H9 (cell line): ENCODE measurements around the gene FAM222B. TPM values are rescaled to one million over a fixed set of nuclear protein-coding genes. Genes with fewer than 3 reads are reported as not detected.

Source experiments
- DNase-seq: peaks from one replicate; pipeline ENCODE4 v3.0.0-alpha.2; 2017
- H2AFZ ChIP-seq: one replicate; pipeline ENCODE4 v1.6.1; 2013; ENCODE audit warnings: mild to moderate bottlenecking, low read length, control low read depth, moderate library complexity
- H2AK5ac ChIP-seq: 2 replicates; pipeline ENCODE4 v1.6.1; 2013; ENCODE audit warnings: low read length, control low read depth, mixed read lengths; ENCODE audit not compliant: insufficient read length
- H2BK120ac ChIP-seq: one replicate; pipeline ENCODE4 v1.6.1; 2013; ENCODE audit warnings: low read depth, mild to moderate bottlenecking, low read length, control low read depth, inconsistent platforms; ENCODE audit not compliant: poor library complexity, severe bottlenecking
- H2BK12ac ChIP-seq: 2 replicates; pipeline ENCODE4 v1.6.1; 2013; ENCODE audit warnings: low read length, control low read depth, mixed read lengths, low read depth; ENCODE audit not compliant: insufficient read length
- H2BK15ac ChIP-seq: 2 replicates; pipeline ENCODE4 v1.6.1; 2013; ENCODE audit warnings: low read depth, low read length, control low read depth
- H2BK20ac ChIP-seq: one replicate; pipeline ENCODE4 v1.6.1; 2013; ENCODE audit warnings: low read depth, mild to moderate bottlenecking, low read length, control low read depth, inconsistent platforms; ENCODE audit not compliant: poor library complexity, severe bottlenecking
- H2BK5ac ChIP-seq: 2 replicates; pipeline ENCODE4 v1.6.1; 2013; ENCODE audit warnings: low read length, control low read depth, mixed read lengths; ENCODE audit not compliant: insufficient read length
- H3K14ac ChIP-seq: 2 replicates; pipeline ENCODE4 v1.6.1; 2013; ENCODE audit warnings: low read length, control low read depth; ENCODE audit not compliant: insufficient read depth
- H3K18ac ChIP-seq: 2 replicates; pipeline ENCODE4 v1.6.1; 2013; ENCODE audit warnings: low read depth, mild to moderate bottlenecking, mixed read lengths, low read length, control low read depth; ENCODE audit not compliant: insufficient read length
- H3K23ac ChIP-seq: 2 replicates; pipeline ENCODE4 v1.6.1; 2013; ENCODE audit warnings: low read length, control low read depth, mixed read lengths, low read depth; ENCODE audit not compliant: insufficient read length
- H3K23me2 ChIP-seq: 2 replicates; pipeline ENCODE4 v1.6.1; 2013; ENCODE audit warnings: low read depth, mild to moderate bottlenecking, mixed read lengths, low read length, control low read depth; ENCODE audit not compliant: insufficient read length, poor library complexity, severe bottlenecking
- H3K27ac ChIP-seq: 2 replicates; pipeline ENCODE4 v1.5.1; 2013; ENCODE audit warnings: low read length, control low read depth, mixed read lengths, low read depth; ENCODE audit not compliant: insufficient read length
- H3K27me3 ChIP-seq: 2 replicates; pipeline ENCODE4 v1.6.1; 2013; ENCODE audit warnings: low read length, control low read depth, inconsistent platforms; ENCODE audit not compliant: insufficient read depth
- H3K4ac ChIP-seq: 2 replicates; pipeline ENCODE4 v1.6.1; 2013; ENCODE audit warnings: low read depth, mild to moderate bottlenecking, control low read depth, inconsistent platforms, low read length, moderate library complexity
- H3K4me1 ChIP-seq: 2 replicates; pipeline ENCODE4 v1.6.1; 2013; ENCODE audit warnings: low read length, control low read depth, inconsistent platforms; ENCODE audit not compliant: insufficient read depth
- H3K4me2 ChIP-seq: 2 replicates; pipeline ENCODE4 v1.6.1; 2013; ENCODE audit warnings: low read length, control low read depth, mixed read lengths; ENCODE audit not compliant: insufficient read length, insufficient read depth
- H3K56ac ChIP-seq: 2 replicates; pipeline ENCODE4 v1.6.1; 2013; ENCODE audit warnings: low read depth, mild to moderate bottlenecking, mixed read lengths, low read length, control low read depth; ENCODE audit not compliant: insufficient read length
- H3K79me1 ChIP-seq: 2 replicates; pipeline ENCODE4 v1.6.1; 2013; ENCODE audit warnings: low read depth, mild to moderate bottlenecking, moderate library complexity, low read length, control low read depth, inconsistent platforms; ENCODE audit not compliant: insufficient read depth, poor library complexity, severe bottlenecking
- H3K79me2 ChIP-seq: 2 replicates; pipeline ENCODE4 v1.6.1; 2013; ENCODE audit warnings: low read length, control low read depth, inconsistent platforms; ENCODE audit not compliant: insufficient read depth
- H3K9ac ChIP-seq: 2 replicates; pipeline ENCODE4 v1.6.1; 2013; ENCODE audit warnings: low read length, control low read depth, mixed read lengths; ENCODE audit not compliant: insufficient read length; ENCODE audit errors: extremely low read depth
- H3K9me3 ChIP-seq: one replicate; pipeline ENCODE4 v1.6.1; 2013; ENCODE audit warnings: low read depth, low read length, inconsistent platforms; ENCODE audit not compliant: control insufficient read depth
- H3T11ph ChIP-seq: one replicate; pipeline ENCODE4 v1.6.1; 2013; ENCODE audit warnings: mild to moderate bottlenecking, low read length, control low read depth, inconsistent platforms
- H4K20me1 ChIP-seq: one replicate; pipeline ENCODE4 v1.6.1; 2013; ENCODE audit not compliant: control insufficient read depth, insufficient read length, insufficient read depth
- H4K5ac ChIP-seq: 2 replicates; pipeline ENCODE4 v1.6.1; 2013; ENCODE audit warnings: low read depth, mild to moderate bottlenecking, mixed read lengths, low read length, control low read depth; ENCODE audit not compliant: insufficient read length
- H4K8ac ChIP-seq: replicated peaks from 2 replicates; pipeline ENCODE4 v1.6.1; 2013; ENCODE audit warnings: low read length, control low read depth, mixed read lengths, low read depth; ENCODE audit not compliant: insufficient read length
- H4K91ac ChIP-seq: 2 replicates; pipeline ENCODE4 v1.6.1; 2013; ENCODE audit warnings: low read depth, mild to moderate bottlenecking, moderate library complexity, mixed read lengths, low read length, control low read depth; ENCODE audit not compliant: insufficient read length
- H3K27ac Mint-ChIP-seq, 3 experiments: 2 replicates in 2 of 3; 3 replicates in 1 of 3; pipeline ENCODE4 v1.8.0; 2020 to 2021; ENCODE audit warnings: mixed read lengths in 3 of 3, mild to moderate bottlenecking in 1 of 3, moderate library complexity in 1 of 3
- H3K27me3 Mint-ChIP-seq: 2 replicates; pipeline ENCODE4 v1.8.0; 2021; ENCODE audit warnings: low read depth, mild to moderate bottlenecking, moderate library complexity, mixed read lengths
- H3K36me3 Mint-ChIP-seq, 3 experiments: 2 replicates in 2 of 3; 3 replicates in 1 of 3; pipeline ENCODE4 v1.8.0; 2020 to 2021; ENCODE audit warnings: low read depth in 3 of 3, mixed read lengths in 3 of 3; ENCODE audit not compliant: insufficient read depth in 1 of 3
- H3K4me1 Mint-ChIP-seq, 2 experiments: 2 replicates each; pipeline ENCODE4 v1.8.0; 2020; ENCODE audit warnings: mixed read lengths in 2 of 2
- H3K4me3 Mint-ChIP-seq, 2 experiments: 2 replicates in 1 of 2; 3 replicates in 1 of 2; pipeline ENCODE4 v1.8.0; 2020 to 2021; ENCODE audit warnings: mild to moderate bottlenecking in 2 of 2, mixed read lengths in 2 of 2, moderate library complexity in 1 of 2
- H3K9me3 Mint-ChIP-seq, 2 experiments: 2 replicates in 1 of 2; 3 replicates in 1 of 2; pipeline ENCODE4 v1.8.0; 2020; ENCODE audit warnings: mild to moderate bottlenecking in 2 of 2, mixed read lengths in 2 of 2, moderate library complexity in 1 of 2
- CTCF ChIP-seq: fragments of 200-600 bp; sonication (generic); conservative IDR thresholded peaks from 3 replicates; pipeline ENCODE4 v1.8.0; 2021; ENCODE audit warnings: antibody characterized with exemption, mild to moderate bottlenecking
- WGBS: extraction: QIAGEN DNeasy Blood & Tissue Kit; methylation state at CpG from one replicate; pipeline ENCODE4 v1.1.7; 2013; ENCODE audit warnings: missing lambda C conversion rate, low lambda C conversion rate, mixed read lengths; ENCODE audit not compliant: insufficient read length; ENCODE audit errors: extremely low coverage; 5-methylcytosine and 5-hydroxymethylcytosine counted together
- total RNA-seq: library from RNA; stranded (reverse); gene quantifications from 2 replicates; pipeline ENCODE4 v1.2.1, GENCODE V29; 2021

Gene FAM222B
- total RNA-seq, 1 experiment from 2014 or later, result 76.1 TPM

- H2AFZ ChIP-seq, result no peak overlapping the region
- H2BK20ac ChIP-seq, result no peak overlapping the region
- Mint-ChIP-seq H3K27me3 (no peaks in the 10 kb centered on the region; the same call in none of the 2 replicates), H3K4me1 (peaks cover 12 to 30% of the 10 kb centered on the region in 2 experiments), H3K36me3 (peaks cover 31 to 59% (median 37%) of the 10 kb centered on the region in 3 experiments; a peak in 6 of 7 replicates), H3K9me3 (no peaks in the 10 kb centered on the region), H3K4me3 (peak overlapping the region; percentile 87 to 93), H3K27ac (peak overlapping the region; percentile 95 to 98 (median 97))
- peak overlapping the region; percentile 82 for H4K91ac ChIP-seq
- H3K23ac ChIP-seq, result no peak overlapping the region
- peak overlapping the region; percentile 39 for H3K4ac ChIP-seq
- H3K27me3 ChIP-seq, result no peaks in the 10 kb centered on the region
- H3K9me3 ChIP-seq, result no peaks in the 10 kb centered on the region
- no peak for TF ChIP-seq CTCF
- peak overlapping the region; percentile 45 for H2BK5ac ChIP-seq
- no peak overlapping the region for H2AK5ac ChIP-seq
- peaks cover 16% of the 10 kb centered on the region; the same call in 1 of the 2 replicates for H3K79me2 ChIP-seq
- peak overlapping the region; percentile 84 for H3K4me2 ChIP-seq
- peak overlapping the region; percentile 98 for H3K18ac ChIP-seq
- no peaks in the 10 kb centered on the region for H4K20me1 ChIP-seq
- H3K14ac ChIP-seq, result peak overlapping the region; percentile 100
- H3K27ac ChIP-seq, result peak overlapping the region; percentile 61
- peak overlapping the region; percentile 62 for H2BK15ac ChIP-seq
- peaks cover 15% of the 10 kb centered on the region for H3K23me2 ChIP-seq
- peaks cover 5% of the 10 kb centered on the region; the same call in 1 of the 2 replicates for H3K4me1 ChIP-seq
- peak; percentile 87 for DNase-seq
- peak overlapping the region; percentile 15 for H2BK12ac ChIP-seq
- no CpG with 5 or more reads among the region's 61 CpGs for WGBS
- H2BK120ac ChIP-seq, result peak overlapping the region; percentile 93
- peak overlapping the region; percentile 24 for H4K5ac ChIP-seq
- H3T11ph ChIP-seq, result peak overlapping the region; percentile 92
- no peaks in the 10 kb centered on the region for H3K79me1 ChIP-seq
- peak overlapping the region; percentile 20 for H4K8ac ChIP-seq
- no peak overlapping the region for H3K56ac ChIP-seq
- peak overlapping the region; percentile 95 for H3K9ac ChIP-seq
These were observed 98.3 kb downstream of the FAM222B start for GRCh38 chr17:28744104-28744971.
